Bronchial epithelial cell (primary cell): ENCODE results near the gene RECQL5. TPM values are rescaled to one million over a fixed set of nuclear protein-coding genes. Genes with fewer than 3 reads are reported as not detected.

Experiments
- DNase-seq: peaks from one replicate; pipeline ENCODE4 v3.0.0-alpha.2; 2010; ENCODE audit warnings: low read depth
- FAIRE-seq: peaks from 2 replicates; lab custom pipeline; 2011; peaks lifted over from hg19 to GRCh38; lab: Jason Lieb, UNC
- H3K27me3 ChIP-seq: 2 replicates; pipeline ENCODE4 v1.5.1; 2011; ENCODE audit warnings: low read length; ENCODE audit not compliant: control insufficient read depth, insufficient read depth
- H3K36me3 ChIP-seq: 2 replicates; pipeline ENCODE4 v1.5.1; 2011; ENCODE audit warnings: low read length; ENCODE audit not compliant: control insufficient read depth, insufficient read depth
- H3K4me3 ChIP-seq: 2 replicates; pipeline ENCODE4 v1.5.1; 2011; ENCODE audit warnings: mild to moderate bottlenecking, low read depth, low read length, control low read depth
- CTCF ChIP-seq: IDR thresholded peaks from 2 replicates; pipeline ENCODE4 v1.5.1; 2011; ENCODE audit warnings: mild to moderate bottlenecking, moderate library complexity, low read length, control low read depth, inconsistent platforms; ENCODE audit not compliant: insufficient read depth, severe bottlenecking
- total RNA-seq: library from RNA; depleted of rRNA; stranded (reverse); fragments of >200 nt; gene quantifications from 2 replicates; pipeline ENCODE4 v1.2.1, GENCODE V29; 2014

Gene RECQL5
- total RNA-seq, 1 donor from 2014 or later, result 11.6 TPM

- peaks cover under 1% of the 10 kb centered on the region for H3K36me3 ChIP-seq
- H3K27me3 ChIP-seq, result no peaks in the 10 kb centered on the region
- peak; percentile 93 for DNase-seq
- no peak overlapping the region for H3K4me3 ChIP-seq
- TF ChIP-seq CTCF, result no peak
- FAIRE-seq, result peak; percentile 28
These were observed 16.6 kb upstream of the RECQL5 start for GRCh38 chr17:75683583-75683982.

- no peak for TF ChIP-seq CTCF
- Histone ChIP-seq H3K4me3 (no peak overlapping the region), H3K27me3 (no peaks in the 10 kb centered on the region), H3K36me3 (peaks cover 4% of the 10 kb centered on the region)
- peak; percentile 81 for DNase-seq
- FAIRE-seq, result no peak
These were observed 14.3 kb upstream of the RECQL5 start for GRCh38 chr17:75681289-75681688.

DNA sequence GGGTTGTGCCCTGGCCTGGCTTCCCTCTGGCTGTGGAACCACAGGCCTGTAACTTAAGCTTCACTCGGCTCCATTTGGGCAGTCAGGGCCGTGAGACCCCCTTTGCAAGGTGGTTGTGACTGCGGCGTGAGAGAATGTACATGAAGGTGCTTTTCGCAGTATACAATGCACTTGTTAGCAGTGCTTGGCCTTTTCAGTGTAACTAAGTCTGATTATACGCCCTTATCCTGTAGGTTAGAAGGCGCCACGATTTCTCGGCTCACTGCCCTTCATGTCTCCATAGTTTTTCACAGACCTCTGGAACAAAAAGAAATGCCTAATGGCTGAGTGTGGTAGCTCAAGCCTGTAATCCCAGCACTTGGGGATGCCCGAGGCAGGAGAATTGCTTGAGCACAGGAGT is 13.5 kb upstream of the RECQL5 start:
- Histone ChIP-seq H3K27me3 (no peaks in the 10 kb centered on the region), H3K4me3 (no peak overlapping the region), H3K36me3 (peaks cover 4% of the 10 kb centered on the region)
- no peak for FAIRE-seq
- no peak for DNase-seq
- TF ChIP-seq CTCF, result no peak

- H3K36me3 ChIP-seq, result peaks cover 4% of the 10 kb centered on the region
- no peaks in the 10 kb centered on the region for H3K27me3 ChIP-seq
- TF ChIP-seq CTCF, result peak; percentile 59
- no peak overlapping the region for H3K4me3 ChIP-seq
- FAIRE-seq, result peak; percentile 87
- peak; percentile 75 for DNase-seq
These were observed 12.8 kb upstream of the RECQL5 start for GRCh38 chr17:75679706-75680211.

GRCh38 chr17:75676461-75676860 is 9.5 kb upstream of the RECQL5 start:
- Histone ChIP-seq H3K27me3 (no peaks in the 10 kb centered on the region), H3K4me3 (no peak overlapping the region), H3K36me3 (peaks cover 11% of the 10 kb centered on the region)
- TF ChIP-seq CTCF, result no peak
- no peak for DNase-seq
- FAIRE-seq, result no peak

DNA sequence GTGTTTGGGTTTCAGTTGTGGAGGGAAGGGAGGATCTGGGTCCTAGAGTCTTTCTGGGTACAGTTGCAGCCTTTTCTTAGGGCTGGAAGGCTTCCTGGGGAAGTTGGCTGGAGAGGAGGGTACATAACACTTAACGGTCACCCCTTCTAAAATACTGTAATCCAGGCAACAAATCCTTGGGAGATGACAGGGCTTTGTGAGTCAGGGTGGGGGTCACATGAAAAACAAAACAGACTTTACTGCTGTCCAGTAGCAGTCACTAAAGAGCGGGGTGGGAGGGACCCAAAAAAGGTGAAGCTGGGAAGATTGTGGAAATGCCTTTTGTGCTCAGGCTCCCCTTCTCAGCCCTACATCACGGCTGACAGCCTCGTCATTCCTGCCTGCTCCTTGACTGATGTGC is 6.5 kb upstream of the RECQL5 start:
- TF ChIP-seq CTCF, result no peak
- no peak overlapping the region for H3K4me3 ChIP-seq
- no peak for DNase-seq
- no peaks in the 10 kb centered on the region for H3K27me3 ChIP-seq
- FAIRE-seq, result no peak
- peaks cover 18% of the 10 kb centered on the region for H3K36me3 ChIP-seq
